DMS53 (cell line): ENCODE results near the gene MEIKIN.

Experiments
- DNase-seq: peaks from one replicate; lab custom pipeline; 2025; lab: John Stamatoyannopoulos, UW

Gene MEIKIN

DNA sequence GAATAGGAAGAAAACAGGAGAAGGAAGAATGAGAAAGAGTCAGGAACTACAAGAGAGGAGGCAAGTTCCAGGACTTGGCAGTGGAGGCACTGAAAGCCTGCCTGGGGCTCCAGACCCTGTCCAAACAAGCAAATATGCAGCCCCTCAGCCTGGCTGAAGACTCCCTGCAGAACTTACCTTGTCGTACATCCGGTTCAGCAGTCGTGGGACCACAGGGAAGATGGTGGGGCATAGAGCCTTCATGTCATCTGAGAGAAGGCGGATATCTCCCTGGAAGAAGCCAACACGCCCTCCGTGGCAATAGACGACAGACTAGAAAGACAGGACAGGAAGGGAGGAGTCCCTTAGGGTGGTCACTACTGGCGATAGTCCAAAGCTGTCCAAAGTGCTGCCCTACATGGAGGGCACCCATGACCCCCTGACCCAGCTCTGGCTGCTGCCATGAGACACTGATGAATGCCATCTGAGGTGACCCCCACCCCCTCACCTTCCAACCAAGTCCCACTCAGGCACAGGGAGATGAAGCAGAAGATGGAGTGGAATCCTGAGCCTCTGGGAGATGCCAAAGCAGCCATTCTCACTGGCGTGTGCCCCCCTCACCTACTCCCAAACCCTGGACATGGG is 27.7 kb upstream of the MEIKIN start:
- no peak for DNase-seq

DNA sequence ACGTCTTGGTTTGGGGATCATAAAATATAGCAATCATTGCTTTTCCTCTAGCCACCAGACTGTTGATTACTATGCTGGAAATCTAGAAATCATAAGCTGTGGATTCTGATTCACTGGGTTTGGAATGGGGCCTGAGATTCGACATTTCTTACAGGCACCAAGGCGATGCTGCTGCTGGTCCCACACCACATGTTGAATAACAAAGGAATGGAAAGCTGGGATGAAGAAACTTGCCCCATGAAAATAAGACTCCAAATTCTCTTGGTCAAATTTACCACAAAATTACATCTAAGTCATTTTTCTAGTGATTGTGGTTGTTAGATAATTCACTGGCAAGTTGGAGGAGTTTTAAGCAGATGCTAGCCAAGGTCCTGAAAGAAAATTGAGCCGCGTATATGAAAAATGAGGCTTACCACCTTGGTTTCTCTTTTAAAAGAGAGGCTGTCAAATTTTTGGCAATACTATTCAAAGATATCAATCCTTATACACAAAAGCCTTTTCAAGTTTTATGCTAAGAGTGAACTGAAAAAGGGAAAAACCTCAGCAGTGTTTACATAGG is 23.0 kb upstream of the MEIKIN start:
- no peak for DNase-seq

DNA sequence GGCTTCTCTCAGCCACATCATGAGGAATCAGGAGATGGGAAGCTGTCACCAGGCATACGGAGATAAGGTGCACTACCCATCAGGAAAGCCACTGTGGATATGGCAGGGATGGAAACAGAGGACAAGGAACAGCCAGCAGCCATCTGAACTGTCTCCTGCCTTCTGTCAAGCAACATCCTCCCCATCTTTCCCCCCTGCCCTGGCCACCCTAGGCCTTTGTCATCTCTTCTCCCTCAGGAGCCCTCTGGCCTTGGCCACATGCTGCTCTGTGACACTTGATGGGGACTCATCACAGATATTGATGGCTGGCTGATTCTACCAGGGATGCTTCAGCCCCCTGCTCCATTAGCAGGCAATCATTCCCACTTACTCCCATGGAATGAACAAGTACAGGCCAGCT is 21.1 kb upstream of the MEIKIN start:
- DNase-seq = no peak

DNA sequence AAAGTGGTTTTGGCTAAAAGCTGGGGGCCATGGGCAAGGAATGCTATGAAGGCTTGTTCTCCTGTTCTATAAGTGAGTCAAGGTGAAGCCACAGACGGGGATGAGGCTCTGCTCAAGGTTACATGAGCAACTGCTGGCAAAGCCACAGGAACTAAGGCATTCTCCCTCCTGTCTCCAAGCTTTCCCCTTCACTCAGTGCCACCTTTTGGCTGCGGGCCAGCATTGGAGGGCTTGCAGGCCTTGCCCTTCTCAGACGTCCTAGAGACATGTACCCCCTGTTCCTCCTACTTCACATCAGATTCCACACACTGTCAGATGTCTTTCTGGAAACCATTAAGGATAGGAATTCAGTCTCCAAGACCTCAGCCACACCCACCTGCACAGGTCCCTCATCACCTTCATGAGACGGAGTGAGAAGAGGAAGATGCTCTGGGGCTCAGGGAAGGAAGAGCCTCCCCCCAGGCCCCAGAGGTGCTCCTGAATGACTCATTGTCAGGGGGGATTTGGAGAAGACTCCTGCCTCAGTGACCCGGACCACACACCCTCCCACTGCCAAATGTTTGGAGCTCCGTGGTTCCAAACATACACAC is 20.5 kb upstream of the MEIKIN start:
- DNase-seq = no peak

DNA sequence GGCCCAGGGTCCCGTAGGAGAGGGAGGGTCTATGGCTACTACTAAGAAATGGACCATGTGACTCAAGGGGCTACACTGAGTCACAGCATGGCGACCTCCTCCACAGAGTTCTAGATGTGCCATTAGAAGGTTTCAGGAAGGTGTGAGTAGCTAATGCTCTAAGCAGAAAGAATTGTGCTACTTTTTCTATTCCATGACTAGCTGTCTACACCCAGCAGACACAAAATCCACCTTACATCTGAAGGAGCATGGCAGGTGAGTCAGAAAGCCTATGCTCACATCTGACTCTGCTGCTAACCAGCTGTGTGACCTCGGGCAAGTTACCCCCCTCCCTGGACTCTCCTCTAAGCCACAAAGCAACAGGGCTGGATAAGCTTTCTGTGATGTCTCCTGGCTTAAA is 14.4 kb upstream of the MEIKIN start:
- no peak for DNase-seq

DNA sequence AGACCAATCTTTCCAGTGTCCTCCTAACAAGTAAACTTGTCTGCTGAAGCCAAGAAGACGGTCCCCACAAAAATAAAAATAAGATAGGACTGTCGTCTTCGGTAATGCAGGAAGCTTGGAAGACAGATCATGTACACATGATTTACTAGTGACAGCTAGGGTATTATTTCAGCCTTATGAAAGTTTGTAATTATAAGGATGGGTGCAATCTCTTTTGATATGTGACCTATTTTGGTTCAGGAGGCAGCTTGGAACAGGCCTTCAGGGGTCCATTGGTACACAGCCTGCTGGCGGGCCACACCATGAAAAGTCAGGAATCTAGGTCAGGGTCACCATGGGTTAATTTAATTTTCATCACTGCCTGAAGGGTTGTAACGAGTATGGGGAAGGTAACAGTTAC is 13.7 kb upstream of the MEIKIN start:
- no peak for DNase-seq

DNA sequence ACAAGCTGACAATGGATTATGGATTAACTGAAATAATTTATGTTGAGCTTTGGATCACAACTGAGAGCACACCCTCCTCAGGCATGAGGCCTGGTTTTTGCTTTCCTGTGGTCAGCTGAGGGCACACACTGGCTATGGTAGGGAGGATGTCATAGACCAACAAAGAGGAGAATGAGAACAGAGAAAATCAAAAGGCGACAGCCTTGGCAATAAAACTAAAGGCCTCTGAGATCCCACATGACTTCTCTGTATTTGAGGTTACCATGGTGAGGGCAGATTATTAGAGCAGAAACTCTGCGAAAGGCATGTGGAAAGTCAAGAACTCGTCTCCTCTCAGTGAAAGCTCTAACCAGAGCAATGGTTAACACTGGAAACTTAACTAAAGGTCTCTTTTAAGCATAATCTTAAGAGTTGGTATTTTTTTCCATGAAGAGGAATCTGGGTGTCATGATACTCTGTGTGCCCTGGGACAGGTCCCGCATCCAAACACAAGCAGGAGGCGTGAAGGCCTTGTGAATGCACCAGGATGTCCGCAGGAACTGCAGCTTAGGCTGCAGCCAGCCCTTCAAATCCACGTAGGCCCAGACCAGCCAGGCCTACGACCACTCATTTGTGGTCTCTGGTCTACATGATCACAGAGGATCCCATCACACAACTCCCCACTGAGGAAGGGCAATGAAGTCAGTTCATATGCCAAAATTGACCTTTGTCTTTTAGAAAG is 12.4 kb upstream of the MEIKIN start:
- no peak for DNase-seq

DNA sequence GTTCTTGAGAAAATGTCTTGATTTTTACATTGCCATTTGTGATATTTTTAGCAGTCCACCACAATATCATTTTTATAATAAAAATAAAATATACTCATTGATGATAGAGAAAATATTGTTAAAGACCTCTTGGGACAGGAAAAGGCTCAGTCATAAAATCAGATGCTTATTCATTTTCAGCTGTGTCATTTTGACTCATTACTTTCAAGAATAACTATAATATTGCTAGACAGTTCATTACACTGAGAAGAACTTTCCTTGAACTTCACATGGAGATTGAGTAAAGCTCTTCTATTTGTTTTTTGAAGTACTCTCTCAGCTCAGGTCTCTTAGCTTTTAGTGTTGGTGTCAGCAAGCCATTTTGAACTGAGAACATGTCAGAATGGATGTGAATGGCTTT is 8.5 kb upstream of the MEIKIN start:
- DNase-seq = no peak

DNA sequence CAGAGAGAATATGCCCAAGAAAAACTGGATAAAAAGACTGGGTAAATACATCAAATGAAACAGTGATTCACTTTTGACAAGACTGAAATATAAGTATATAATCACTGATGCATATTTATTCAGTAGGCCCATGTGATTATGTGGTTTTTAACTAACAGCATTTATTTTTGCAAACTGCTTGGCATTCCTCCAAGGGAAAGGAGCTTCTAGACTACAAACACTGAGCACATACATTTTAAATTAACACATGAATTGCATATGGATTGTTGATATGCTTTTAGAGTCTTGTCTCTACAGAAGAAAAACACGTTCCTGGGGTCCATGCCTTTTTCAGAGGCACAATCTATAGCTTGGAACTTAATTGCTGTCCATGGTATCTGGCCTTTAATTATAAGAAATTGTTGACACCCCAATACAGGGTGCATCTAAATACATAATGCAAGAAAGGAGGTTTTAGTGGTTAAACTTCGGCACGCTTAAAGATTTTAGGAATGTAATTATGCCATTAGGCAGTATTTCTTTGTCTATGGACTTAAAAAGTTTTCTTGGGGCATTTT is 6.9 kb upstream of the MEIKIN start:
- no peak for DNase-seq

DNA sequence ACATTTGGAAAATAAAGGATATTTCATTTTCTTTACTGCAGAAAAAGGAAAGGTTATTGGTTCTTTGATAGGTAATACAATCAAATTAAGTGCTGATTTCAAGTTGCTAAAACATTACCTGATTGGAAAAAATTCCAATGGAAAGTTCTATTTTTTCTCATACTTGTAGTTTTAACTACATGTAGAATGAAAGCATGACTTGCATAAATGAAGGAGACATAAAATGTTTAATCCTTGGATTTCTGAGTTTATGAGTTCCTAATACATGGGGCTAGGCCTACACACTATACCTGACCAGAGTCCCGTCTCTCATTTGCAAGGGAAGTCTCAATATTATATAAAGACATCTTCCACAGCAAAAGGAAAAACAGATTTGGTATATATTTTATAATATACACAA is 5.2 kb upstream of the MEIKIN start:
- no peak for DNase-seq

DNA sequence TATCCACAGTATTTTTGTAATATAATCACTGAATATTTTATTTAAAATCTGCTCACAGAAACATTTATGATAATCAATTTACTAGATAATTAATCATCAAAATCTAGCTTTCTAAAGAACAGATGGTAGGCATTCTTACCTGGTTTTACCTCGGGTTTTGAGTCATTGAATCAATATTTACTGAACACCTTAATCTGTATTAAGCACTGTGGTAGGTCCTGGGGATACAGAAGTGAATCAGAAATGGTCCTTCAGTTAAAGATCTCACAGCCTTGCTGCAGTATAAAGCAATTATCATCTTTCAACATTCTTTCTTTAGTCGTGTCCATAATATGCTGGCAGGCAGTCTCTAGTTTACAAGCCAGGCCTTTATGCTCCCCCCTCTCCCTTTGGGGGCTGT is 2.0 kb upstream of the MEIKIN start:
- peak; percentile 84 for DNase-seq

DNA sequence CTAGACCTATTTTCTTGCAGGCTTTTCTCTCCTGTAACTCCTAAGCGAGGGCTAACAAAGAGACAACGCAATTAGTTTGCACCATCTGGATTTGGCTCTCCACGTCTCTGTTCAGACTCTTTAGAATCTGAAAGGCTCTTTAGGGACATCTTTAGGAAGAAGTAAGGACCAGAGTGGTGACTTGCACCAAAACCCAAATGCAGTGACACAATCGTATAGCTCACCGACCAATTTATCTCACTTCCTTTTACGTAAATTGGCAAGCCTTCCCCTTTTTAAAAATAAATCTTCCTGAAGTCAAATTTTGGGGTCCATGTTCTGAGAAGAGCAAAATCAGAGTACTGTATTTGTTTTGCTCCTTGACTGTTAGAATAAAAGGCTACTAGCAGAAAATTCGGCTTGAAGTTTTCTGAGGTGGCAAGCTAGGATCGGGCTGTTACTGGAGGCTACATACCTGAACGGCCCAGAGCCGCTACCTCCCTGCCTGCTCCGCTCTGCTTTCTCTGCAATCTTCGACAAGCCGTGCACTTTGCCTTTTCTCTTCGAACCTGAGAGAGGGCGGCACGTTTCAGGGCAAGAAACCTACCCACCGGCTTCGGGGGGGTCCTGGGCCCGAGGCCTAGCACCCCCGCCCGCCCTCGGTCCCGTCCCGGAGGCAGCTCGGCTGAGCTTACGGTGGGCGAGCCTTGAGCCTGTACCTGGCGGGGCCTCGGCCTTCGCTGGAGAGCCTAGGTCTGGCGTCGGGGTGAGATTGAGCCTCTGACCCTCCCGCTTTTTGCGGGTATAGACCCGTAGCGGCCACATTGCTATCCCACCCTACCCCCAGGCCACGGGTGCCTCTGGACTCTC is 537 bp downstream of the MEIKIN start:
- DNase-seq = no peak

DNA sequence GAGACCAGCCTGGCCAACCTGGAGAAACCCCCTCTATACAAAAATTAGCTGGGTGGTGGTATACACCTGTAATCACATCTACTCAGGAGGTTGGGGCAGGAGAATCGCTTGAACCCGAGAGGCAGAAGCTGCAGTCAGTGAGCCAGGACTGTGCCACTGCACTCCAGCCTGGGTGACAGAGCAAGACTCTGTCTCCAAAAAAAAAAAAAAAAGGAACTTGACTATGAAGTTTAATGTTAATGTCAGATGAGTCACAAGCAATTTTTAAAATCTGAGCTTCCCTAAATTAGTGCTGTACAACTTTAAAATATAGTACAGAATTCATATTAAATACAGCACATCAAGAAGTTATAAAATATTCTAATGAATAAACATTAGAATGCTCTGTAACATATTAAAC is 1.5 kb downstream of the MEIKIN start:
- DNase-seq = no peak

DNA sequence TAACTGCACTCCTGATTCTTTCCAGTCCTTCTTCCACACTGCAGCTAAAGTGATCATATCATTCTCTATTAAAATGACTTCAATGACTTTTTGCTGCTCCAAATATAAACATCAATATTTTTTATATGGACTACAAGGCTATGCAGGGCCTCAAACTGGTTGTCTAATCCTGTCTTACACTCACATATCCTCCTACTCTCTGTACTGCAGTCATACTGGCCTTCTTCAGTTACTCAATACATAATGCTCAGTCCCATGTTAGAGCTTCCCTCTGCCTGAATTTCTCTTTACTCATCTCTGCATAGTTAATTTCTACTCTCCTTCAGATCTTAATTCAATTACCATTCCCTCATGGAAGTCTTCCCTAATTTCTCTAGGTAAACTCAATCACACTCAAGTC is 3.4 kb downstream of the MEIKIN start:
- DNase-seq = no peak

DNA sequence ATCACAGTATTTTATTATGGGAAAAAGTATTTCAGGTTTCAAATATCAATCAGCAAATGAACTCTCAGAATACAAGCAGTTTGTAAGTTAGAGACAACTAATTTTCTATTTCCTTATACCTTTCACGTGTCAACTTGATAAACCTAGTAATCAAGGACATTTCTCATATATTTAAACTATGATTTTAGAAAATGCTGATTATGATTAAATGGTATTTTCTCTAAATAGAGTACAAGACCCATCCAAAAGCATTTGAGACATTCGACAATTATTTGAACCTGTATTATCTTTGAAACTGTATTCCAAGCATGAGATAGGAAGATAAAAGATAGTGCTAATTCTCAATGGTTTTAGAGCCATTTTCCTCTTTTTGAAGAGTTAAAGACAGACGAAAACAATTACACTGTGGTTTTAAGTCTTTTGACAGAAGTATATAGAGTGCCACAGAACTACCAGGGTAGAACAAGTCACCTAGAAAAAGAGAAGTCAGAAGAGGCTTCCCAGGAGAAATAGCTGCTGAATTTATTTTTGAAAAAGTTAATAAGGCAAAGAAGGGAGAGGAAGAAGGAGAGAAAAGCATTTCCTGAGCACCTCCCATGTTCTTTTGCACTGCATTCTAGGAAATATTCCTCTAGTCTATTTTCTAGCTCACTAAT is 5.6 kb downstream of the MEIKIN start:
- DNase-seq = no peak

DNA sequence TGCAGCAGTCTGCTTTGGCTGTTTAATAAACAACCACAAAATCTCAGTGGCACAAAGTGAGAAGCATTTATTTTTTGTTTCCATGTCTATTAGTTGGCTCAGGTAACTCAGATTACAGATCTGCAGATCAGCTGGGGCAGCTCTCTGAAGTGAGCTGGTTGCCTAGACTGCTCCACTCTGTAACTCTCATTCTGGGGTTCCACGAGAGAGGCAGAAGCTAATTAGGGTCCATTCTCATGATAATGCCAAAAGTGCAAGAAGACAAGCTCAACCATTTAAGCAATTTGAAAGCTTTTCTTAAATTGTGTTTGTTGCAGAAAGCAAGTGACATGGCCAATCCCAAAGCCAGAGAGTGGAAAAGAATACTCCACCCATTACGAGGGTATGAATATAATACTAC is 13.2 kb downstream of the MEIKIN start:
- no peak for DNase-seq

DNA sequence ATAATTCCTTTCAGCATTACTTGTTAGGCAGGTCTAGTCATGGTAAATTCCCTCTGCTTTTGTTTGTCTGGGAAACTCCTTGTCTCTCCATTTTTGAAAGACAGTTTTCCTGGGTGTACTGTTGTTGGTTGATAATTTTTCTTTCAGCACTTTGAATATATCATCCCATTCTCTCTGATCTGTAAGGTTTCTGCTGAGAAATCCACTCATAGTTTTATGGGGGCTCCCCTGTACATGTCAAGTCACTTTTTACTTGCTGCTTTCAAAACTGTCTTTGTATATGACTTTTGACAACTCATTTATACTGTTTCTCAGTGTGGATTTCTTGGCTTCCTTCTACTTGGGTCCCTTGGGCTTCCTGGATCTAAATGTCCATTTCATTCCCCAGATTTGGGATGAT is 16.5 kb downstream of the MEIKIN start:
- DNase-seq = no peak

DNA sequence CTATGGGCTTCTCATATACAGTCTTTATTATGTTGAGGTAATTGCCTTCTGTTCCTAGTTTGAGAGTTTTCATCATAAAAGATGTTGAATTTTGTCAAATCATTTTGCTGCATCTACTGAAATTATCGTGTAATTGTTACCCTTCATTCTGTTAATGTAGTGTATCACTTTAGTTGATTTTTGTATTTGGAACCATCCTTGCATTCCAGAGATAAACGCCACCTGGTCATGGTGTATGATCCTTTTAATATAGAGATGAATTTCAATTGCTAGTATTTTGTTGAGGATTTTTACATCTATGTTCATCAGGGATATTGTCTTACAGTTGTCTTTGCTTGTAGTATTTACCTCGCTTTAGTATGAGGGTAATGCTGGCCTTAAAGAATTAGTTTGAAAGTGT is 19.3 kb downstream of the MEIKIN start:
- DNase-seq = no peak

DNA sequence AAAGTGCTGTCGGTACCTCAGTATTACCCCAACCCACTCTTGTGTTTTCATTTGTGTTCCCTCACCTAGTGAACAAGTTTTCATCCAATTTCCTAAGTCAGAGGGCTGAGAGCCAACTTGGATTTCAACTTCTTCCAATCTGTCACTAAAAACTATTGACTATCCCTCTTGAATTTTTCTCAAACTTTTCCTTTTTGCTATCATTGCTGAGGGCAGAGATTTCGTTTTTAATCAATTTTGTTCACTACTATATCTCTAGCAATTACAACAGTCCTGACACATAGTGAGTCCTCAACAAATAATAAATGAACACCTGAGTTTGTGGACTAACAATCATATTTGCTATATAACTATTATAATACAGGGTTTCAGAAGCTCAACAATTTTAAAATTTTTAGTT is 29.0 kb downstream of the MEIKIN start:
- DNase-seq = no peak

DNA sequence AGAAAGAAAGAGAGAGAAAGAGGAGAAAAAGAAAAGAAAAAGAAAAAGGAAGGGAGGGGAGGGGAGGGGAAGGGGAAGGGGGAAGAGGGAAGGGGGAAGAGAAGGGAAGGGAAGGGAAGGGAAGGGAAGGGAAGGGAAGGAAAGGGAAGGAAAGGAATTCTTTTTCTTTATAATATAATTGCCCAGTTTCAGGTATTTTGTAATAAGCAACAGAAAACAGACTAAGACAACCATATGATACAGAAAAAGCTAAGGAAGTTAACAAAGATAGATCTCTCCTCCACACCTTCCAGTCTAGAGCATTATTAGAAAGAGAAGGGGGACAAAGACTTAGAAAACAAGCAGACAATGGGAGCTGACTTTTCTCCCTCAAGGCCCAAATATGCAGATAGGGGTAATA is 31.0 kb downstream of the MEIKIN start:
- DNase-seq = no peak

DNA sequence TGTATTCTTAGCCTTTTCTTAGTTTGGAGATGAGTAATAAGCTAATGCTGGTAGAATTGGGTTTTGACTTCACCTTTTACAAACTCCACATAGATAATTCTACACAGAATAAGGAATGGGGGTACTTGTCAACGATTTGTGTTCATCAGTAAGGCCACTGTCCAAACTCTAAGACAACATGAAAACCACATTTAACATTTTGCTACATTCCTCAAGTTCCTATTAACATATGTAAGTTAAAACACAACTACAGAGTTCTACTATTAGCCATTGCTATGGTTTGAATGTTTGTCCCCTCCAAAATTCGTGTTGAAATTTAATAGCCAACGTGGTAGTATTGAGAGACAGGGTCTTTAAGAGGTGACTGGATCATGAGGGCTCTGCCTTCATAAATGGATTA is 31.9 kb downstream of the MEIKIN start:
- DNase-seq = no peak

DNA sequence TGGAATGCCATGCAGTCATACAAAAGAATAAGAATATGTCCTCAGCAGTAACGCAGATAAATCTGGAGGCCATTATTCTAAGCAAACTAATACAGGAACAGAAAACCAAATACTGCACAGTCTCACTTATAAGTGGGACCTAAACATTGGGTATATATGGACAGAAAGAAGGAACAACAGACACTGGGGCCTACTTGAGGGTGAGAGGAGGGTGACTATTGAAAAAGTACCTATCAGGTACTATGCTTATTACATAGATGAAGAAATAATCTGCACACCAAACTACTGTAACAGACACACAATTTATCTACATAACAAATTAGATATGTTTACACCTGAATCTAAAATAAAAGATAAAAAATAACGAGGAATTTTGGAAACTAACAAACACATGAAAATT is 38.8 kb downstream of the MEIKIN start:
- no peak for DNase-seq
